SK-N-SH treated with all-trans-retinoic acid at 6 μM for 48 hours (cell line): ENCODE measurements around the gene MYOCD.

Experiments used
- ARNTL ChIP-seq: fragments of 450-650 bp; formaldehyde crosslinking; IDR thresholded peaks from 2 replicates; pipeline ENCODE4 v1.5.0; 2020; ENCODE audit warnings: low read depth, mild to moderate bottlenecking, moderate library complexity, borderline replicate concordance
- BACH2 ChIP-seq: fragments of 250-450 bp; sonication (Bioruptor Pico); IDR thresholded peaks from 2 replicates; pipeline ENCODE4 v1.9.0; 2021; ENCODE audit warnings: mild to moderate bottlenecking, borderline replicate concordance
- CREB5 ChIP-seq: fragments of 250-450 bp; sonication (Bioruptor Pico); IDR thresholded peaks from 2 replicates; pipeline ENCODE4 v1.5.1; 2020; ENCODE audit warnings: low read depth, mild to moderate bottlenecking, moderate library complexity
- CSRNP3 ChIP-seq: fragments of 250-450 bp; sonication (Bioruptor Pico); IDR thresholded peaks from 2 replicates; pipeline ENCODE4 v1.5.1; 2021; ENCODE audit warnings: mild to moderate bottlenecking, moderate library complexity
- ESRRG ChIP-seq: fragments of 250-450 bp; sonication (Bioruptor Pico); IDR thresholded peaks from 2 replicates; pipeline ENCODE4 v1.6.1; 2021; ENCODE audit warnings: mild to moderate bottlenecking
- GLIS3 ChIP-seq: fragments of 250-450 bp; sonication (Bioruptor Pico); IDR thresholded peaks from 2 replicates; pipeline ENCODE4 v1.5.0; 2020; ENCODE audit warnings: mild to moderate bottlenecking, moderate library complexity
- PATZ1 ChIP-seq: fragments of 250-450 bp; sonication (Bioruptor Pico); IDR thresholded peaks from 2 replicates; pipeline ENCODE4 v1.8.0; 2020; ENCODE audit warnings: mild to moderate bottlenecking, moderate library complexity, borderline replicate concordance
- POU6F1 ChIP-seq: fragments of 250-450 bp; sonication (Bioruptor Pico); IDR thresholded peaks from 2 replicates; pipeline ENCODE4 v1.8.0; 2021; ENCODE audit warnings: low read depth, mild to moderate bottlenecking, moderate library complexity, borderline replicate concordance
- PPARA ChIP-seq: fragments of 250-450 bp; sonication (Bioruptor Pico); IDR thresholded peaks from 2 replicates; pipeline ENCODE4 v1.5.0; 2020; ENCODE audit warnings: mild to moderate bottlenecking, borderline replicate concordance
- RARB ChIP-seq: fragments of 250-450 bp; sonication (Bioruptor Pico); IDR thresholded peaks from 2 replicates; pipeline ENCODE4 v1.8.0; 2021; ENCODE audit warnings: mild to moderate bottlenecking, moderate library complexity
- SNAI2 ChIP-seq: fragments of 250-450 bp; sonication (Bioruptor Pico); IDR thresholded peaks from 2 replicates; pipeline ENCODE4 v1.5.0; 2020; ENCODE audit warnings: mild to moderate bottlenecking, moderate library complexity
- TCF4 ChIP-seq: fragments of 250-450 bp; sonication (Bioruptor Pico); IDR thresholded peaks from 2 replicates; pipeline ENCODE4 v1.8.0; 2021; ENCODE audit warnings: mild to moderate bottlenecking, moderate library complexity, borderline replicate concordance
- ZFP30 ChIP-seq: fragments of 450-650 bp; formaldehyde crosslinking; IDR thresholded peaks from 2 replicates; pipeline ENCODE4 v1.5.0; 2022; ENCODE audit warnings: mild to moderate bottlenecking, moderate library complexity
- ZNF8 ChIP-seq: fragments of 450-650 bp; formaldehyde crosslinking; IDR thresholded peaks from 2 replicates; pipeline ENCODE4 v1.5.0; 2020; ENCODE audit warnings: mild to moderate bottlenecking, moderate library complexity

- TF ChIP-seq POU6F1 (no peak), CSRNP3 (CRISPR knock-in tag) (no peak), CREB5 (CRISPR knock-in tag) (no peak), ZNF8 (no peak), BACH2 (CRISPR knock-in tag) (no peak), PATZ1 (CRISPR knock-in tag) (no peak), ESRRG (CRISPR knock-in tag) (no peak), PPARA (no peak), ARNTL (CRISPR knock-in tag) (no peak), ZFP30 (CRISPR knock-in tag) (no peak), SNAI2 (CRISPR knock-in tag) (no peak), TCF4 (CRISPR knock-in tag) (no peak), RARB (CRISPR knock-in tag) (no peak), GLIS3 (no peak)
Observed at GRCh38 chr17:12673788-12674187, 8.1 kb downstream of the MYOCD start.
